ENCODE data around the gene PIEZO2. TPM values are rescaled to one million over a fixed set of nuclear protein-coding genes. Genes with fewer than 3 reads are reported as not detected.

The PIEZO2 gene
- total and polyA plus RNA-seq, 2 of the 8 experiments (the other 6 are each of a cell fraction or from before 2014, with no cell fraction given), result 4.7 to 16.5 TPM

- no peak for TF ChIP-seq RBBP5 (IDR thresholded peaks at IDR 0.05; ENCODE audit: borderline replicate concordance, low read depth, low read length)
Observed at GRCh38 chr18:10661317-10661716, 488.1 kb downstream of the PIEZO2 start (continued).
